ENCODE results near the gene PLAC1.

- TF ChIP-seq CTCF (IDR thresholded peaks at IDR 0.05) (no peak), POLR2A (IDR thresholded peaks at IDR 0.05) (no peak)
These were observed 89.8 kb downstream of the PLAC1 start for GRCh38 chrX:134568285-134569016.
